OCI-LY7 (cell line): ENCODE measurements around the gene PRADC1. TPM values are rescaled to one million over a fixed set of nuclear protein-coding genes. Genes with fewer than 3 reads are reported as not detected.

Experiments used
- BruUV-seq: library from RNA; stranded (reverse); fragments of 400-500 nt; replicated peaks from 2 replicates; lab custom pipeline; 2021; lab: Mats Ljungman, UMichigan
- CTCF ChIA-PET: fragments of 300-600 bp; sonication (Branson Sonifier 250); formaldehyde crosslinking; loops from one replicate; lab custom pipeline; 2022; ENCODE audit warnings: antibody characterized with exemption; ENCODE audit not compliant: unreplicated experiment; lab: Charles Lee
- POLR2A ChIA-PET: fragments of 300-600 bp; sonication (Branson Sonifier 250); formaldehyde crosslinking; loops from one replicate; lab custom pipeline; 2022; ENCODE audit warnings: antibody characterized with exemption; lab: Charles Lee
- DNase-seq: peaks from one replicate; pipeline ENCODE4 v3.0.0-alpha.2; 2015; ENCODE audit warnings: low spot score
- H2AFZ ChIP-seq: fragments of 200-600 bp; sonication (generic), shearing (Covaris generic); 2 replicates; pipeline ENCODE4 v1.6.1; 2014; ENCODE audit warnings: mild to moderate bottlenecking, antibody characterized with exemption, low read length, moderate library complexity
- H3K27ac ChIP-seq: fragments of 200-600 bp; sonication (generic); 2 replicates; pipeline ENCODE4 v1.5.1; 2014; ENCODE audit warnings: mixed run types, low read depth, mild to moderate bottlenecking, moderate library complexity, low read length, inconsistent platforms; ENCODE audit not compliant: poor library complexity, severe bottlenecking
- H3K36me3 ChIP-seq: fragments of 200-600 bp; sonication (generic); 2 replicates; pipeline ENCODE4 v1.6.1; 2014; ENCODE audit warnings: mild to moderate bottlenecking, antibody characterized with exemption, low read length, moderate library complexity, mixed read lengths; ENCODE audit not compliant: insufficient read depth
- H3K4me1 ChIP-seq: fragments of 200-600 bp; sonication (generic); 2 replicates; pipeline ENCODE4 v1.5.1; 2014; ENCODE audit warnings: mild to moderate bottlenecking, low read length; ENCODE audit not compliant: insufficient read depth, poor library complexity, severe bottlenecking
- H3K4me2 ChIP-seq: fragments of 200-600 bp; sonication (generic); 2 replicates; pipeline ENCODE4 v1.6.1; 2014; ENCODE audit warnings: mild to moderate bottlenecking, low read length
- H3K4me3 ChIP-seq: fragments of 200-600 bp; sonication (generic); 2 replicates; pipeline ENCODE4 v1.5.1; 2014; ENCODE audit warnings: mild to moderate bottlenecking, low read depth, low read length; ENCODE audit not compliant: poor library complexity, severe bottlenecking
- H3K79me2 ChIP-seq: fragments of 200-600 bp; sonication (generic); 2 replicates; pipeline ENCODE4 v1.6.1; 2016; ENCODE audit warnings: low read depth, mild to moderate bottlenecking, low read length, moderate library complexity, mixed read lengths; ENCODE audit not compliant: insufficient read depth
- H3K9me2 ChIP-seq: fragments of 200-600 bp; sonication (generic); 2 replicates; pipeline ENCODE4 v1.6.1; 2016; ENCODE audit warnings: mild to moderate bottlenecking, low read length, mixed read lengths; ENCODE audit not compliant: insufficient read depth
- H3K9me3 ChIP-seq: fragments of 200-600 bp; sonication (generic); 2 replicates; pipeline ENCODE4 v1.6.1; 2014; ENCODE audit warnings: mild to moderate bottlenecking, mixed run types, low read length, mixed read lengths
- H4K20me1 ChIP-seq: fragments of 200-600 bp; sonication (generic); 2 replicates; pipeline ENCODE4 v1.6.1; 2014; ENCODE audit warnings: mild to moderate bottlenecking, antibody characterized with exemption, low read length, moderate library complexity, mixed read lengths; ENCODE audit not compliant: insufficient read depth
- EZH2phosphoT487 ChIP-seq: fragments of 200-600 bp; sonication (generic); IDR thresholded peaks from 2 replicates; pipeline ENCODE4 v1.6.1; 2018; ENCODE audit warnings: low read depth, borderline replicate concordance, mild to moderate bottlenecking, mixed run types, antibody characterized with exemption, low read length, moderate library complexity, mixed read lengths
- intact Hi-C: fragments of 100-400 bp; cut with micrococcal nuclease; formaldehyde crosslinking; loops from one replicate; pipeline ENCODE4 v1.10.0; 2022; ENCODE audit not compliant: unreplicated experiment
- total RNA-seq, 2 experiments: library from RNA; depleted of rRNA in 1 of 2; stranded (reverse); fragments of >200 nt in 1 of 2; shearing (Covaris generic) in 1 of 2; gene quantifications; 2 replicates each; pipeline ENCODE4 v1.2.3, GENCODE V29; 2014 to 2022
- TF ChIP-seq, protein P1 (sequence below): fragments of 200-600 bp; sonication (generic); conservative IDR thresholded peaks from 2 replicates; pipeline ENCODE4 v1.5.1; 2014; ENCODE audit warnings: mild to moderate bottlenecking, antibody characterized with exemption, low read length, moderate library complexity, mixed read lengths

The PRADC1 gene
- total RNA-seq, 2 experiments from 2014 or later, result 23.0 to 25.9 TPM

DNA sequence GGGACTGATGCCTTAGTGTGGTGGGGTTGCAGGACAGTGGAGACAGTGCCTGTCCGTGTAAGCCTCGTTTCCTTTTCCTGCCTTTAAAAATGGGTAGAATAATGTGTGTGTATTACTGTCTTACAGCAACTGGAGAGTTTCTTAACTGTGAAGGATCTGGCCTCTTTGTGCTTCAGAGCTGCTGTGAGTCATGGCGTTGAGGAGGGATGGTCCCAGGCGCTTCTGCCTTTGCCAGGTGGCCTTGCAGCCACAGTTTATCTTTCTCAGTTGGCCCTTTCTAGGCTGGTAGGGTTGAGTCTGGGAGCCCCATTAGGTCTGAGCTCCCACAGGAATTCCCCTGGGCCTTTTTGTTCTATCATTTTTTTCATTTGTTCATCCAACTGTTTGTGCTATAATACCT, 9.2 kb downstream of the PRADC1 start:
- Histone ChIP-seq H3K9me3 (no peaks in the 10 kb centered on the region), H3K9me2 (no peaks in the 10 kb centered on the region), H3K4me1 (no peaks in the 10 kb centered on the region), H4K20me1 (no peaks in the 10 kb centered on the region), H3K27ac (no peak overlapping the region), H3K4me3 (no peak overlapping the region), H3K36me3 (peaks cover 85% of the 10 kb centered on the region), H3K4me2 (no peak overlapping the region), H3K79me2 (no peaks in the 10 kb centered on the region), H2AFZ (no peak overlapping the region)
- TF ChIP-seq, protein P1, sequence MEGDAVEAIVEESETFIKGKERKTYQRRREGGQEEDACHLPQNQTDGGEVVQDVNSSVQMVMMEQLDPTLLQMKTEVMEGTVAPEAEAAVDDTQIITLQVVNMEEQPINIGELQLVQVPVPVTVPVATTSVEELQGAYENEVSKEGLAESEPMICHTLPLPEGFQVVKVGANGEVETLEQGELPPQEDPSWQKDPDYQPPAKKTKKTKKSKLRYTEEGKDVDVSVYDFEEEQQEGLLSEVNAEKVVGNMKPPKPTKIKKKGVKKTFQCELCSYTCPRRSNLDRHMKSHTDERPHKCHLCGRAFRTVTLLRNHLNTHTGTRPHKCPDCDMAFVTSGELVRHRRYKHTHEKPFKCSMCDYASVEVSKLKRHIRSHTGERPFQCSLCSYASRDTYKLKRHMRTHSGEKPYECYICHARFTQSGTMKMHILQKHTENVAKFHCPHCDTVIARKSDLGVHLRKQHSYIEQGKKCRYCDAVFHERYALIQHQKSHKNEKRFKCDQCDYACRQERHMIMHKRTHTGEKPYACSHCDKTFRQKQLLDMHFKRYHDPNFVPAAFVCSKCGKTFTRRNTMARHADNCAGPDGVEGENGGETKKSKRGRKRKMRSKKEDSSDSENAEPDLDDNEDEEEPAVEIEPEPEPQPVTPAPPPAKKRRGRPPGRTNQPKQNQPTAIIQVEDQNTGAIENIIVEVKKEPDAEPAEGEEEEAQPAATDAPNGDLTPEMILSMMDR, result no peak
- no peak for TF ChIP-seq EZH2phosphoT487
- POLR2A ChIA-PET, result interaction anchor here (0.7 kb wide), 1 partner anchor 12 kb away, joined by 3 read pairs; no protein-coding TSS in a partner anchor
- intact Hi-C loops, result no loop called here
- no peak for DNase-seq
- no TSS peak for BruUV-seq
- CTCF ChIA-PET, result no interaction called here

DNA sequence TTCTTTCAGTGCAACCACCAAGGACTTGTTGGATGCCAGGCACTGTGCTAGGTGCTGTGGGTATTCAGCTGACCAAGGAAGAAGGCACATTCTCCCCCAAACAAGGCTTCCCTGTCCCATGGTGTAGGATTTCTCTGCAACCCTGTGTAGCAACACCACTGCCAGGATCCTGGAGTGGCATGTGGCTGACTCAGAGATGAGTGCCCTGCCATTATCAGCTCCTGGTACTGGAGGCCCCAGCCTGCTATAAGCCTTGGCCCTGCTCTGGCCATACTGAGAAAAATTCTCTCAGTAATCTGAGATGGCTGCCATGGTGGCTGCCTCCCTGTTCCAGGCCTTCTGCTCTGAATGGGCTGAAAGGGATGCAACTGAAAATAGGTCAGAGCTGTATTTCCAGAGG, 14.7 kb downstream of the PRADC1 start:
- Histone ChIP-seq H2AFZ (no peak overlapping the region), H3K9me2 (no peaks in the 10 kb centered on the region), H3K4me3 (no peak overlapping the region), H3K4me1 (peaks cover 18% of the 10 kb centered on the region), H3K9me3 (no peaks in the 10 kb centered on the region), H3K4me2 (no peak overlapping the region), H4K20me1 (no peaks in the 10 kb centered on the region), H3K36me3 (peaks cover 37% of the 10 kb centered on the region), H3K27ac (no peak overlapping the region), H3K79me2 (peaks cover 35% of the 10 kb centered on the region)
- intact Hi-C loops, result no loop called here
- ChIA-PET POLR2A (interaction anchor here (1.4 kb wide), 1 partner anchor 30 kb away, joined by 3 read pairs; no protein-coding TSS in a partner anchor), CTCF (interaction anchor here (0.6 kb wide), 1 partner anchor 43 kb away, joined by 3 read pairs; no protein-coding TSS in a partner anchor)
- BruUV-seq, result no TSS peak
- no peak for DNase-seq
- TF ChIP-seq, protein P1, result no peak
- TF ChIP-seq EZH2phosphoT487, result no peak

DNA sequence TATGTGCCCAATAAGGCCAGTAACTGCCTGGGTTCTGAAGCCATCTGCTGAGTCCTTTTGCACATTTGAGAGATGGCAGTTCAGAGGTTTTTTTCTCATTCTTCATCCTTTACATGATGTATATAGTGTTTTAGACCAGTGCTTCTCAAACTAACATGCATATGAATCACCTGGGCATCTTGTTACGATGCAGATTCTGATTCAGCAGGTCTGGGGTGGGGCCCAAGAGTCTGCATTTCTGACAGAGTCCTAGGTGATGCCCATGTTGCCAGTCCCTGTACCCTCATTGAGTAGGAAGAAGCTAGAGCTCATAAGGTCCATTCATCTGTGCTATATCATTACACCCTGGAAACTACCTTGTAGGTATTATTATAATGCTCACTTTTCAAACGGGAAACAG, 15.2 kb downstream of the PRADC1 start:
- TF ChIP-seq EZH2phosphoT487, result no peak
- TF ChIP-seq, protein P1, result no peak
- DNase-seq, result no peak
- H3K79me2 ChIP-seq, result peaks cover 35% of the 10 kb centered on the region
- no peak overlapping the region for H3K4me3 ChIP-seq
- no peak overlapping the region for H3K27ac ChIP-seq
- H2AFZ ChIP-seq, result no peak overlapping the region
- peaks cover 32% of the 10 kb centered on the region for H3K36me3 ChIP-seq
- ChIA-PET POLR2A (interaction anchor here (1.4 kb wide), 1 partner anchor 30 kb away, joined by 3 read pairs; no protein-coding TSS in a partner anchor), CTCF (no interaction called here)
- H4K20me1 ChIP-seq, result no peaks in the 10 kb centered on the region
- peaks cover 19% of the 10 kb centered on the region for H3K4me1 ChIP-seq
- intact Hi-C loops, result no loop called here
- BruUV-seq, result no TSS peak
- H3K9me2 ChIP-seq, result no peaks in the 10 kb centered on the region
- no peaks in the 10 kb centered on the region for H3K9me3 ChIP-seq
- H3K4me2 ChIP-seq, result no peak overlapping the region
